CD8-positive, alpha-beta memory T cell (primary cell): ENCODE measurements around the gene ZNF335. TPM values are rescaled to one million over a fixed set of nuclear protein-coding genes. Genes with fewer than 3 reads are reported as not detected.

Experiments
- CTCF ChIA-PET: fragments of 350-600 bp; sonication (Branson Sonifier 250); formaldehyde crosslinking; loops from one replicate; lab custom pipeline; 2021; ENCODE audit warnings: antibody characterized with exemption; lab: Charles Lee
- POLR2A ChIA-PET: fragments of 350-600 bp; sonication (Branson Sonifier 250); formaldehyde crosslinking; loops from one replicate; lab custom pipeline; 2021; ENCODE audit warnings: antibody characterized with exemption; lab: Charles Lee
- DNase-seq, 5 donors: peaks; one replicate each; pipeline versions ENCODE4 v3.0.0 to v3.0.0-alpha.2; 2020 to 2022; ENCODE audit warnings: mixed read lengths in 1 of 5
- H3K27ac ChIP-seq: one replicate; pipeline ENCODE4 v1.7.0; 2013; ENCODE audit warnings: low read depth, mild to moderate bottlenecking, low read length, moderate library complexity
- H3K27me3 ChIP-seq: 2 replicates; pipeline ENCODE4 v1.7.0; 2013; ENCODE audit warnings: low read length, mild to moderate bottlenecking; ENCODE audit not compliant: insufficient read depth, poor library complexity, severe bottlenecking
- H3K36me3 ChIP-seq: 2 replicates; pipeline ENCODE4 v1.7.0; 2013; ENCODE audit warnings: mild to moderate bottlenecking, low read length, moderate library complexity; ENCODE audit not compliant: insufficient read depth
- H3K4me1 ChIP-seq: 2 replicates; pipeline ENCODE4 v1.7.0; 2013; ENCODE audit warnings: mild to moderate bottlenecking, low read length, moderate library complexity; ENCODE audit not compliant: insufficient read depth
- H3K4me3 ChIP-seq: 2 replicates; pipeline ENCODE4 v1.7.0; 2013; ENCODE audit warnings: mild to moderate bottlenecking, low read length
- H3K9me3 ChIP-seq: 2 replicates; pipeline ENCODE4 v1.7.0; 2013; ENCODE audit warnings: mild to moderate bottlenecking, low read length
- H3K27ac Mint-ChIP-seq, 8 donors: one replicate each; pipeline ENCODE4 v1.8.0; 2020 to 2021; ENCODE audit warnings: mixed read lengths in 8 of 8, mild to moderate bottlenecking in 6 of 8, inconsistent platforms in 3 of 8, moderate library complexity in 3 of 8
- H3K27me3 Mint-ChIP-seq, 2 donors: one replicate each; pipeline ENCODE4 v1.8.0; 2020 to 2021; ENCODE audit warnings: mixed read lengths in 2 of 2, mild to moderate bottlenecking in 1 of 2, moderate library complexity in 1 of 2
- H3K36me3 Mint-ChIP-seq, 3 donors: one replicate each; pipeline ENCODE4 v1.8.0; 2020 to 2021; ENCODE audit warnings: mixed read lengths in 3 of 3, inconsistent platforms in 1 of 3, mild to moderate bottlenecking in 1 of 3
- H3K4me1 Mint-ChIP-seq, 3 donors: one replicate each; pipeline ENCODE4 v1.8.0; 2020 to 2021; ENCODE audit warnings: mixed read lengths in 3 of 3, inconsistent platforms in 1 of 3, mild to moderate bottlenecking in 1 of 3
- H3K4me3 Mint-ChIP-seq, 7 donors: one replicate each; pipeline ENCODE4 v1.8.0; 2020 to 2021; ENCODE audit warnings: mixed read lengths in 7 of 7, mild to moderate bottlenecking in 6 of 7, moderate library complexity in 4 of 7, inconsistent platforms in 2 of 7
- H3K9me3 Mint-ChIP-seq, 5 donors: one replicate each; pipeline ENCODE4 v1.8.0; 2020 to 2022; ENCODE audit warnings: mixed read lengths in 5 of 5, mild to moderate bottlenecking in 3 of 5, moderate library complexity in 2 of 5, inconsistent platforms in 1 of 5
- polyA plus RNA-seq: library from polyadenylated mRNA; unstranded; fragments of 300-500 nt; fragmentation: Illumina TruSeq; gene quantifications from one replicate; pipeline ENCODE4 v1.2.3, GENCODE V29; 2021
- total RNA-seq, 2 experiments: library from RNA; stranded (reverse); gene quantifications; one replicate each; pipeline ENCODE4 v1.2.3, GENCODE V29; 2021

ZNF335 gene
- total RNA-seq = 10 to 100 TPM; 37.5 to 38.3 TPM
- 14.6 TPM for polyA plus RNA-seq

- DNase-seq = peak; percentile 89 to 97 (median 95)
- H3K36me3 ChIP-seq = peaks cover 22% of the 10 kb centered on the region
- H3K4me3 Mint-ChIP-seq = peak within 1 kb of the TSS; percentile 77 to 99 (median 95)
- peak within 1 kb of the TSS; percentile 99 to 100 (median 100) for H3K27ac Mint-ChIP-seq
- H3K9me3 ChIP-seq = no peaks in the 10 kb centered on the region
- peak within 1 kb of the TSS; percentile 100 for H3K27ac ChIP-seq
- peaks cover 0 to 7% of the 10 kb centered on the region in 2 donors for H3K27me3 Mint-ChIP-seq
- peaks cover 31% of the 10 kb centered on the region for H3K4me1 ChIP-seq
- ChIA-PET POLR2A (interaction anchor here (1.0 to 4.8 kb wide), 11 partner anchors 9 to 717 kb away, joined by 3 to 113 read pairs (median 6); partner anchors contain the start of genes CTSA, NEURL2, PCIF1 and TP53RK), CTCF (interaction anchor here (1.1 to 5.4 kb wide), 14 partner anchors 10 to 173 kb away, joined by 3 to 46 read pairs (median 10); partner anchors contain the start of genes CTSA, NEURL2 and PCIF1)
- peak within 1 kb of the TSS; percentile 92 for H3K4me3 ChIP-seq
- peaks cover 0 to 3% (median 0%) of the 10 kb centered on the region in 5 donors for H3K9me3 Mint-ChIP-seq
- H3K36me3 Mint-ChIP-seq = peaks cover 0 to 47% (median 4%) of the 10 kb centered on the region in 3 donors
- no peaks in the 10 kb centered on the region for H3K27me3 ChIP-seq
- H3K4me1 Mint-ChIP-seq = peaks cover 22 to 30% (median 24%) of the 10 kb centered on the region in 3 donors
These were observed at the start of gene ZNF335 for GRCh38 chr20:45971675-45972499. TSS of gene ZNF335 (minus strand) at chr20:45972203. CDS start at chr20:45971410, 793 bp downstream.

GRCh38 chr20:46020555-46020954 is 48.6 kb upstream of the ZNF335 start:
- no peaks in the 10 kb centered on the region for H3K36me3 ChIP-seq
- peaks cover 14% of the 10 kb centered on the region for H3K27me3 ChIP-seq
- Mint-ChIP-seq H3K9me3 (no peaks in the 10 kb centered on the region), H3K27ac (no peak overlapping the region), H3K4me1 (peaks cover 22 to 27% (median 24%) of the 10 kb centered on the region in 3 donors), H3K36me3 (peaks cover 0 to 4% (median 0%) of the 10 kb centered on the region in 3 donors), H3K27me3 (peaks cover 45 to 68% of the 10 kb centered on the region in 2 donors), H3K4me3 (peak overlapping the region in 4 of 7 donors; percentile 24 to 69 (median 38))
- peaks cover 17% of the 10 kb centered on the region for H3K4me1 ChIP-seq
- ChIA-PET POLR2A (no interaction called here), CTCF (interaction anchor here (1.2 kb wide), 1 partner anchor 33 kb away, joined by 3 read pairs; no protein-coding TSS in a partner anchor)
- H3K9me3 ChIP-seq = no peaks in the 10 kb centered on the region
- no peak for DNase-seq
- no peak overlapping the region for H3K27ac ChIP-seq
- no peak overlapping the region for H3K4me3 ChIP-seq

- H3K36me3 ChIP-seq = no peaks in the 10 kb centered on the region
- H3K36me3 Mint-ChIP-seq = peaks cover 0 to 4% (median 0%) of the 10 kb centered on the region in 3 donors
- CTCF ChIA-PET = no interaction called here
- H3K4me1 ChIP-seq = peaks cover 25% of the 10 kb centered on the region
- POLR2A ChIA-PET = no interaction called here
- DNase-seq = no peak
- peak overlapping the region in 1 of 7 donors; percentile 18 for H3K4me3 Mint-ChIP-seq
- H3K9me3 ChIP-seq = no peaks in the 10 kb centered on the region
- H3K27ac ChIP-seq = no peak overlapping the region
- peaks cover 32 to 64% of the 10 kb centered on the region in 2 donors for H3K27me3 Mint-ChIP-seq
- no peaks in the 10 kb centered on the region for H3K9me3 Mint-ChIP-seq
- H3K27ac Mint-ChIP-seq = no peak overlapping the region
- H3K4me3 ChIP-seq = no peak overlapping the region
- peaks cover 15% of the 10 kb centered on the region for H3K27me3 ChIP-seq
- peaks cover 28 to 38% (median 33%) of the 10 kb centered on the region in 3 donors for H3K4me1 Mint-ChIP-seq
These were observed 46.6 kb upstream of the ZNF335 start for GRCh38 chr20:46018611-46019010.

- no peaks in the 10 kb centered on the region for H3K9me3 Mint-ChIP-seq
- Histone ChIP-seq H3K4me3 (no peak overlapping the region), H3K27ac (no peak overlapping the region), H3K27me3 (peaks cover 15% of the 10 kb centered on the region), H3K36me3 (no peaks in the 10 kb centered on the region), H3K9me3 (no peaks in the 10 kb centered on the region), H3K4me1 (peaks cover 27% of the 10 kb centered on the region)
- H3K4me1 Mint-ChIP-seq = peaks cover 25 to 36% (median 28%) of the 10 kb centered on the region in 3 donors
- peaks cover 28 to 62% of the 10 kb centered on the region in 2 donors for H3K27me3 Mint-ChIP-seq
- H3K27ac Mint-ChIP-seq = no peak overlapping the region
- DNase-seq = no peak
- H3K36me3 Mint-ChIP-seq = peaks cover 0 to 3% (median 0%) of the 10 kb centered on the region in 3 donors
- peak overlapping the region in 1 of 7 donors; percentile 18 for H3K4me3 Mint-ChIP-seq
- POLR2A ChIA-PET = no interaction called here
- CTCF ChIA-PET = no interaction called here
These were observed 46.1 kb upstream of the ZNF335 start for GRCh38 chr20:46018112-46018511.

GRCh38 chr20:46017272-46017671 is 45.3 kb upstream of the ZNF335 start:
- Mint-ChIP-seq H3K36me3 (peaks cover 0 to 3% (median 0%) of the 10 kb centered on the region in 3 donors), H3K4me1 (peaks cover 22 to 38% (median 24%) of the 10 kb centered on the region in 3 donors), H3K27me3 (peaks cover 32 to 65% of the 10 kb centered on the region in 2 donors), H3K4me3 (no peak overlapping the region), H3K27ac (no peak overlapping the region), H3K9me3 (no peaks in the 10 kb centered on the region)
- Histone ChIP-seq H3K27ac (no peak overlapping the region), H3K4me3 (no peak overlapping the region), H3K36me3 (no peaks in the 10 kb centered on the region), H3K27me3 (peaks cover 23% of the 10 kb centered on the region), H3K9me3 (no peaks in the 10 kb centered on the region), H3K4me1 (peaks cover 22% of the 10 kb centered on the region)
- DNase-seq = no peak
- CTCF ChIA-PET = no interaction called here
- POLR2A ChIA-PET = no interaction called here

- H3K27ac Mint-ChIP-seq = peak overlapping the region in 5 of 8 donors; percentile 9 to 48 (median 42)
- H3K4me3 ChIP-seq = no peak overlapping the region
- H3K27me3 Mint-ChIP-seq = peaks cover 35 to 72% of the 10 kb centered on the region in 2 donors
- peaks cover 30 to 46% (median 31%) of the 10 kb centered on the region in 3 donors for H3K4me1 Mint-ChIP-seq
- peaks cover 38% of the 10 kb centered on the region for H3K4me1 ChIP-seq
- peaks cover 41% of the 10 kb centered on the region for H3K27me3 ChIP-seq
- no peak overlapping the region for H3K27ac ChIP-seq
- ChIA-PET CTCF (interaction anchor here (0.8 to 3.4 kb wide), 25 partner anchors 9 to 363 kb away, joined by 3 to 35 read pairs (median 4); partner anchors contain the start of genes CD40, SLC12A5 and ZNF335), POLR2A (interaction anchor here (0.6 to 1.2 kb wide), 4 partner anchors 10 to 80 kb away, joined by 3 to 5 read pairs (median 4); partner anchors contain the start of genes PCIF1 and ZNF335)
- DNase-seq = no peak
- H3K4me3 Mint-ChIP-seq = peak overlapping the region; percentile 15 to 85 (median 53)
- H3K36me3 Mint-ChIP-seq = peaks cover 0 to 2% (median 0%) of the 10 kb centered on the region in 3 donors
- no peaks in the 10 kb centered on the region for H3K9me3 ChIP-seq
- peaks cover 0 to 5% (median 0%) of the 10 kb centered on the region in 5 donors for H3K9me3 Mint-ChIP-seq
- no peaks in the 10 kb centered on the region for H3K36me3 ChIP-seq
These were observed 42.8 kb upstream of the ZNF335 start for GRCh38 chr20:46014517-46015396.
